Suppressor macrophage treated with lipopolysaccharide for 4 hours (primary cell): Measurements from ENCODE around the gene RSAD2.
A peak's percentile ranks its signal among the peaks of the same experiment; 100 is the strongest.

Experiments
- DNase-seq: peaks from one replicate; pipeline ENCODE4 v3.0.0-alpha.2; 2020

RSAD2 gene, protein sequence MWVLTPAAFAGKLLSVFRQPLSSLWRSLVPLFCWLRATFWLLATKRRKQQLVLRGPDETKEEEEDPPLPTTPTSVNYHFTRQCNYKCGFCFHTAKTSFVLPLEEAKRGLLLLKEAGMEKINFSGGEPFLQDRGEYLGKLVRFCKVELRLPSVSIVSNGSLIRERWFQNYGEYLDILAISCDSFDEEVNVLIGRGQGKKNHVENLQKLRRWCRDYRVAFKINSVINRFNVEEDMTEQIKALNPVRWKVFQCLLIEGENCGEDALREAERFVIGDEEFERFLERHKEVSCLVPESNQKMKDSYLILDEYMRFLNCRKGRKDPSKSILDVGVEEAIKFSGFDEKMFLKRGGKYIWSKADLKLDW

GRCh38 chr2:6877402-6878304 is at the start of gene RSAD2:
TSS of gene RSAD2 (plus strand) at chr2:6877777. CDS start at chr2:6877801, 24 bp downstream.
- peak; percentile 93 for DNase-seq

DNA sequence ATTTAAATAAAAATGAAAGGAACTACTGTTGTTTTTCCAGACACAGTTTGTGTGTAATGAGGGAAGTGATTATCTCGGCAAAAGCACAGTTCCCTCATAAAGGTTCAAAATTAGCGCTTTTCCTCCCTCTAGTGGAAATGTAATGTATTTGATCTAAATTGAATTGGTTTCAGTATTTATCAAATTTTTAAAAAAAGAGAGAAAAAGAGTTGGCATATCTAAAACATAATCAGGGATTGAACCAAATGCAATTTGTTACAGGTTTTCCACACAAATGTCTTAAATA is 49.3 kb upstream of the RSAD2 start:
- peak; percentile 75 for DNase-seq

GRCh38 chr2:6831229-6831628 is 46.3 kb upstream of the RSAD2 start:
- no peak for DNase-seq

DNA sequence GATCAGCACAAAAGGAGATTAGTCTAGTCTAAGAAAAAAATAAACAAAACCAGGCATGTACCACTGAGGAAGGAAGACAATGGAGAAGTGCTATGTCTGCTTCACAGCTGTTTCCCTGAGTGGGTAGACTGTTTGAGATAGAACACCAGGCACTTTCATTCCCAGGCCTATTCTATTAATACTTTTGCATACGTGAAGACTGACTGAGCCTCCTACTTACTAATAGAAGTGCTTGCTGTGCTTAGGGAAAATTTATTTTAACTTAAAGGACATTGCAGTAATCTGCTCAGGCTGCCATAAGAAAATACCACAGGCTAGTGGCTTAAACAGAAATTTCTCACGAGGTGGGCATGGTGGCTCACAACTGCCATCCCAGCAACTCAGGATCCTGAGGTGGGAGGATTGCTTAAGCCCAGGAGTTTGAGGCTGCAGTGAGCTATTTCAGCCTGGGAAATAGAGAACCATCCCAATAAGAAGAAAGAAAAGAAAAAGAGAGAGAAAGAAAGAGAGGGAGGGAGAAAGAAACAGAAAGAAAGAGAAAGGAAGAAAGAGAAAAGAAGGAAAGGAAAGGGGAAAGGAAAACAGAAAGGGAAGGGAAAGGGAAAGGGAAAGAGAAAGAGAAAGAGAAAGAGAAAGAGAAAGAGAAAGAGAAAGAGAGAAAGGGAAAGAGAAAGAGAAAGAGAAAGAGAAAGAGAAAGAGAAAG is 44.8 kb upstream of the RSAD2 start:
- DNase-seq: peak; percentile 57

GRCh38 chr2:6833300-6833604 is 44.3 kb upstream of the RSAD2 start:
- no peak for DNase-seq

DNA sequence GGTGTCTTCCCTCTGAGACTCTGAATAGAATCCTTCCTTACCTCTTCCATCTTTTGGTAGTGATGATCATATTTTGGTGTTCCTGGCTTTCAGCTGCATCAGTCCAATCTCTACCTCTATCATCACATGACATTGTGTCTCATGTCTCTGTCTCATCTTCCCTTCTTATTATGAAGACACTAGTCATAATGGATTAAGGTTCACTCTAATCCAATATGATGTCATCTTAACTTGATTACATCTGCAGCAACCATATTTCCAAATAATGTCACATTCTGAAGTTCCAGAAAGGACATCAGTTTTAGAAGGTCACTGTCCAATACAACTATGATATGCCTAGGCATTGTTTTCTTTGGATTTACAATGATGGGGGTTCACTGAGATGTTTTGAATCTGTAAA is 43.4 kb upstream of the RSAD2 start:
- DNase-seq: peak; percentile 46

- DNase-seq: no peak
Measured at GRCh38 chr2:6835467-6835866, 42.1 kb upstream of the RSAD2 start.

DNA sequence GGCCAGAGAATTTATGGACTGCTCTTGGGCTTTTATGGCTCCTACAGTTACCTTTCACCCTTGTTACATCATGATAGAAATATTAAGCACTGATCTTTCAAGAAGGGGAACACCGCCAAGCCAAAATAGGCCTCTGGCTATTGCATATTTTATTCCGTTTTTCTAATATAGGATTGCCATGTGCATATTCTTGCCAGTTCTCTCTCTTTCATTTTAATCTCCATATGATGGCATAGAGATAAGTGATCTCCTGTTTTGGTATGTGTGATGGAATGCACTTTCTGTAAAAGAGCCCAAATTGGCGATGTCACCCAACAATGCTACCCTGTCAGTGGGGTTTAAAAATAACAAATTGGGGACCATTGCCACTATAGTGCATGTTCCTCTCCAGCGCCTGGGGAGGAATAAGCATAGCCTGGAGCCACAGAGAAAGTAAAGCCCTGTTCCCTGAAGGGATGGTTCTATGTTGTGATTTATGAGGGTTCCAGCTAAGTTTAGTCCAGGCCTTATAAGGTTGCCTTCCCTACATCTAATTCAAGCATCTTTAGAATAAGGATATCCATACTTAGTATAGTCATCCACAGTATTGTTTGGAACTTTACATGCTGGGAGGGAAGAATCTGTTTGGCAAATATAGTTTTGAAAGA is 38.8 kb upstream of the RSAD2 start:
- DNase-seq: no peak

GRCh38 chr2:6841537-6842287 is 35.9 kb upstream of the RSAD2 start:
- DNase-seq: no peak

DNA sequence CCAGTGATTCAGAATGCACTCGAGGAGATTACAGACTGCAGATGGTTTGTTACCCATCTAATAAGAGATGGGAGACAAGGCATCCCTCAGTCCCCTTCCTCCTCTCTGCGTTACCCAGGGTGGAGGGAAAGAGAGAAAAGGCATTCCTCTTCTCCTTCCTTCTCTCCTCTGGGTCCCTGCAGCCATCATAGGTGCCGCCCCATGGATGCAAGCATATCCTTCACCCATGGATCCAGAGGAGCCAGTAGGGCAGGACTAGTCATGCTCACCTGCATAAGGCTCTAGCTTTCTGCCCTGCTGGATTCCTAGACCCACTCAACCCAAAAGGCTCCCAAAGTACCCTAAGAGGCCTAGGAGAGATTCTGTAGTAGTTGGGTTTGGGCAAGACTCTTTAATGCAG is 32.3 kb upstream of the RSAD2 start:
- DNase-seq: no peak

DNA sequence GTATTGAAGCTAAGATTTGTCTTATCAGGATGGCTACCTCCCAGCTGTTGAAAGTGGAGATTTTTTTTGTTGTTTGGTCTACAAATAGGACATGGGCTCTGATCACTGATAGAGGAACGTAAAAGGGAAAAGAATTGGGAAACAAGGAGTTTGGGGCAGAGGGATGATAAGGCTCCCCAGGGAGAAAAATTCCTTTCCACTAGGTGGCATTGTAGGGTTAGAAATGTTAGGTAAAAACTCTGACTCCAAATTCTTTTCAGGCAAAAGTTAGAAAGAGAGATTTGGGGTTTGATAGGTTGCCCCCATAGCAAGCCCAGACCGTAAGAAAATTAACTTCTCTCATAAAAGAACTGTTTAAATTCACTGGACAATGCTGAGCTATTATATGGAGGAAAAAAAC is 31.7 kb upstream of the RSAD2 start:
- no peak for DNase-seq

- DNase-seq: no peak
Measured at GRCh38 chr2:6846540-6846939, 31.0 kb upstream of the RSAD2 start.

DNA sequence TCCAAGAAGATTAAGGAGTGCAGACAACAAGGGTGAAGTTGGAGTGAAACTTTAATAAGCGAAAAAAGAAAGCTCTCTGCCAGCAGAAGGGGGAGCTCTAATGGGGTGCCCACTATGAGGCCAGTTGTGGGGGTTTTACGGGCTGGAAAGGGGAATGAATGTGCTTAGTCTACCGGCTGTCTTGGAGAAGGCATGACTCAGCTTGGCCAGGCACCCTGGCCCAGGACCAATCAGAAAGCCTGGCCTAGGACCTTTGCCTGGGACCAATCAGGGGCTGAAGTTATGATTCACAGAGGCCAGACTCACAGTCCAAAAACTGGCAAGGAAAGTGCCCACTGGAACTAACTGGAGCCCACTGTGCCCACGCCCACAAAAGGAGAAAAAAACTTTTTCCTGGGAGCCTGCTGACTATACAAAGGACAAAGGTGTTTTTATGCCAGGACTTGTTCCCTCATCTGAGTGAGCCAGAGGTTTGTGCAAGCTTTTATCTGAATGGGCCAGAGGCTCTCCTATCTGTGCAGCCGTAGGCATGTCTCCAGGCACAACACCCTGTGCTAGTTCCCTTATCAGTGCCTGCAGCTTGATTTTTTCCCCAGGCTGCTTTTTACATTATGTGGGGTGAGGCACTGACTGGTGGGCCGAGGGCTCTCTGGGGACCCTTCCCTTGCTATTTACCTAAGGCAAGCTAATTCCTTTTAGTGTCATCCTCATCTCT is 30.5 kb upstream of the RSAD2 start:
- DNase-seq: no peak

GRCh38 chr2:6852195-6852594 is 25.4 kb upstream of the RSAD2 start:
- no peak for DNase-seq

GRCh38 chr2:6854416-6854815 is 23.2 kb upstream of the RSAD2 start:
- no peak for DNase-seq

GRCh38 chr2:6855860-6856547 is 21.6 kb upstream of the RSAD2 start:
- DNase-seq: peak; percentile 40

DNA sequence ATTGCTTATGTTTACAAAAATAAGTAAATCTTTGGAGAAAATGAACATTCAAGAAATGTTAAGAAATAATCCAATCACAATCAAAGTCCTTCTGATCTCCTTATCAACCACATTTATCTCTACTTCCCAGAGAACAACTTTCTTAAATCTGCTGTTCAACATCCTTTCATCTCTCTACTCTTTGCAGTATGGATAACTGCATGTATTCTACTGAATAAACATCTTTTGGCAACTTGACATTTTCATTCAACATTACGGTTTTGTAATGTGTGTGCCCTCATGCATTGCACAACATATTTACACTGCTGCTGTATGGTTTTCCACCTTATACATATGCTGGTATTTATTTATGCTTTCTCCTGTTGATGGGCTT is 21.0 kb upstream of the RSAD2 start:
- DNase-seq: peak; percentile 29

- DNase-seq: peak; percentile 50
Measured at GRCh38 chr2:6858466-6859027, 19.0 kb upstream of the RSAD2 start.

DNA sequence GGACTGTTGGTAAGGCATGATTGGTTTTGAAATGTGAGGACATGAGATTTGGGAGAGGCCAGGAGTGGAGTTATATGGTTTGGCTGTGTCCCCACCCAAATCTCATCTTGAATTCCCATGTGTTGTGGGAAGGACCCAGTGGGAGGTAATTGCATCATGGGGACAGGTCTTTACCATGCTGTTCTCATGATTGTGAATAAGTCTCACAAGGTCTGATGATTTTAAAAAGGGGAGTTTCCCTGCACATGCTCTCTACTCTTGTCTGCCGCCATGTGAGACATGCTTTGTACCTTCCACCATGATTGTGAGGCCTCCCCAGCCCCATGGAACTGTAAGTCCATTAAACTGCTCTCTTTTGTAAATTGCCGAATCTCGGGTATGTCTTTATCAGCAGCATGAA is 17.3 kb upstream of the RSAD2 start:
- DNase-seq: peak; percentile 30

DNA sequence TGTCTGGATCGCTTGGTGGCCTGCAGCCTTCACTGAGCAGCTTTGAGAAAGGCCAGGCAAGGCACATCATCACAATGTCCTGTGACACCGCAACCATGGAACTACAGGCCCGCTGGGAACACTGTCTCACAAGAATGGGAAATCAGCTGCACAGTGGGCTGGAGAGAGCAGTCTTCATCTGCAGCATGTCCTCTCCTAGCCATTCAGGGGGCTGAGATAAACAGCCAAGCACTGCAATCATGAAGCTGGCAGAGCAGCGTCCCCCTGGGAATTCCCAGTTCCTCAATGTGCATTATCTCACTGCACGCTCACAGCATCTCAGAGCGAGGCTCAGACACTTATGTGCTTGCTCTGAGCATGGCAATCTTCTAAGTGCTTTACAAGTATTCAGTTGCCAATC is 13.8 kb upstream of the RSAD2 start:
- DNase-seq: peak; percentile 84

- DNase-seq: peak; percentile 39
Measured at GRCh38 chr2:6864231-6864754, 13.3 kb upstream of the RSAD2 start.
